Hematopoietic multipotent progenitor cell treated with erythropoietin and hydrocortisone succinate and interleukin-3 and kit ligand, for 17 days (in vitro differentiated cells): Measurements from ENCODE around the gene PCGF5.
A peak's percentile ranks its signal among the peaks of the same experiment; 100 is the strongest.
"Not testable (repeated sequence)": the region's sequence is repeated elsewhere in the genome, so short reads cannot be mapped to it uniquely, and the experiment has no call there.

ENCODE experiments used
- DNase-seq: peaks from one replicate; pipeline ENCODE4 v3.0.0-alpha.2; 2015; ENCODE audit warnings: low spot score

Gene PCGF5

DNA sequence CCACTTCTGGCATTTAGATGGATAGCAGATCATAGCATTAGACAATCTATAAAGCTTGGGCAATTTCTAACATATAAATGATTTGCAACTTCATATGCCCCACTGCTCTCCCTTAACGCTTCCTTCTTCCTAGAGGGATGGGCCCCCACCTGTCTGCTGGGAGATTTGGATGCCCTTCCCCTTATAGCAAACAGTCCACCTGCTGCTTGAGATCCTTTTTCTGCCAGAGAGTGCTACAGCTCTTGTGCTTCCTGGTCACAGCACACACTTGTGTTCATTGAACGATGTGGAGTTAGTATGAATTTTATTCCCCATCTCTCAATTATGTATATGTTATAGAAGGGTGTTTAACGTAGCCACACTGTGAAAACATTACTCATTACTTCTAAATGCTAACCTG lies 10.4 kb upstream of the PCGF5 start:
- DNase-seq: no peak

DNA sequence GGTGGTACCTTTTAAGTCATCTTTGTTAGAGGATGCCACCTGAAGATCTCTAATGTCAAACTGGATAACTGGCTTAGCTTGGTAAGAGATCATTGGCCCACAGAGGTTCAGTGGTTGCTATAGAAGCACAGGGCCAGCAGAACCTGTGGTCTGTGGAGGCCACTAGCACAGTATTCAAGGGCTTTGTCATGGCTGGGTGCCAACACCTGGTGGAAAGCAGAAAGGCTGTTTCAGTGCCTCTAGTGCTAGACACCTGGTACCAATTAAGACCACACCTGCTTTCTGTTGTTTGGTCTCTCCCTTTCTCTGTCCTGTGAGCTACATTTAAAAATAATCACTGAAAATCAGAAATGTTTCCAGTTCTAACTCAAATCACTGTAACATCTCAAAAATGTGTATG lies 10.0 kb upstream of the PCGF5 start:
- no peak for DNase-seq

DNA sequence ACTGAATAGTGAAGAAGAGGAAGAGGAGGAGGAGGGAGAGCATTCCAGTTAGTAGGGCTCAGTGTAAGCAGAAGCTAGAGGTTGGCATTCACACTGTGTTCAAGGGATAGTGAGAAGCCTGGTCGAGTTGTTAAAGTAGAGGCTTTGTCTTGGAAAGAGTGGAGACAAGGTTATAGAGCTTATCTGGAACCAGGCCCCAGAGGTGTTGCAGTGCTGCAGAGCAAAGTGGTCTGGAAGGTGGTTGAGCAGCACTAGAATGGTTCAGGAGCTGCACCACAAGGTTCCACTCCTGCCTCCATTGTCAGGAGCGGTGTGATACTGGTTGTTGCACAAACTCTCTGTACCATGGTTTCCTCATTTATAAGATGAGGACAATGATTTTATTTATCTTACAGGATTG lies 8.8 kb upstream of the PCGF5 start:
- DNase-seq: no peak

DNA sequence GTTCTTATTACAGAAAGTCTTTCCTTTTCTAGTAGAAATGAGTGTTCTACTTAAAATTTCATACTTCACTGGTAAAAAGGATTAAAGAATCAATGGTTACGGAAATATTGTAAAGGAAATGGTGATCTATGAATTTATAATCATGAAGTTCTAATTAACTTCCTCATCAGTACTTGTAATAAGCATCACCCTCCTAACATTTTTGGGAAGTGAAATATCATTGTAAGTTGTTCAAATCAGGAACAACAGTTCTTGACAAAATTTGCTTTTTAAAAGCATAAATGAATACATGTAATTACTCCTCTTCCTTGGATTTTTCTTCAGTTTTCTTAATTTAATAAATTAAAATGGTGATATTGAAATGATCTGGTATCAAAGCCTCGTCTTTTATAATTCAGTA lies 5.6 kb upstream of the PCGF5 start:
- DNase-seq: no peak

DNA sequence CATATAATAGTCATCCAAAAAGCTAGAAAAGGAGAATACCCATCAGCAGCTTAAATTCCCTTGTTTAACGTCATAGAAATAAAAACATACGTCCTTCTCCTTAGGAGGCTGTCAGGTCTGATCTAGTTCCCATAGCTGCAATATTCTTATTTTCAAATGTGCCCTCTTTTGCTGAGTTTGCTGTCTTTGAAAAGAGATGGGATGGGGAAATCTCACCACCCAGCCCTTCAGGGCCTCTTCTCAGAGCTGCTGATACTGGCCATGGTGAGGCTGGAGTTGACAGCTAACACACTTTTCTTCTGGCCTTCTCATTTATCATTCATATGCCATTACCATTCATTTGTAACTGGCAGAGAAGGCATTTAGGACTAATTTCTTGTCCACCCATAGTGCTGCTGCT lies 5.1 kb upstream of the PCGF5 start:
- DNase-seq: no peak

DNA sequence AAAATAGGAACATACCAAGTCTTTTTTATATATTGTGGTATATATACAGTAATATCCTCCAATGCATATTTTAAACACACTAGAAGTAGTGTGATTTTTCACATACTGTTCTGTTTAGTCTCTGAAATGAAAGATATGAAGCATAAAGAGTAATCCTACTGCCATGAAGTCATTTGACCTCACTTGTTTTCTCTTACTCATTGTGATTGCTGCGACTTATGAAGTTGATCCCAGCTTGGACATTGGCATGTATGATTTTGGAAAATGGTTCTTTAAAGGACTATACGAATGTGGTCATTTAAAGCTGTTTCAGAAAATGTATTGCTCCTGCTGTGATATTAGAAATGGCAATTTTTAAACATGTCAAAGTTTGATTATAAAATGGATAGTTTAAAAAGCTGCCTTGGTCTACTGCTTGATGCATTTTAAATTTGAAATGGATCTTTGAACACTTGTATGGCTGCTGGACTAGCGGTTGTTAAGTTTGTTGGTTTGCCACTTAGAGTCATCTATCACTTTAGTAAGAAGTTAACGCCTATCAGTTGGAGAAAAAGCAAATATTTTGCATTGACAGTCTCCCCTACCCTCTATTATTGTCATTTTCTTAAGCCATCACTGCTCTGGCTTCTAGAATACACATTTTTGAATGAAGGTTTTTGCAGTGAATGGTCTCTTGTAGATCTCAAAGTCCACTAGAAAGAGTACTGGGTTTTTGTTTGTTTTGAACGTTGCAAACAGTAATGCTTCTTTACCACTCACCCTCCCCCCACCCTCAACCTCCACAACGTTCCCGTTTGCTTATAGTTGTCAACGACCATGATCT lies 881 bp upstream of the PCGF5 start:
- DNase-seq: peak; percentile 64

DNA sequence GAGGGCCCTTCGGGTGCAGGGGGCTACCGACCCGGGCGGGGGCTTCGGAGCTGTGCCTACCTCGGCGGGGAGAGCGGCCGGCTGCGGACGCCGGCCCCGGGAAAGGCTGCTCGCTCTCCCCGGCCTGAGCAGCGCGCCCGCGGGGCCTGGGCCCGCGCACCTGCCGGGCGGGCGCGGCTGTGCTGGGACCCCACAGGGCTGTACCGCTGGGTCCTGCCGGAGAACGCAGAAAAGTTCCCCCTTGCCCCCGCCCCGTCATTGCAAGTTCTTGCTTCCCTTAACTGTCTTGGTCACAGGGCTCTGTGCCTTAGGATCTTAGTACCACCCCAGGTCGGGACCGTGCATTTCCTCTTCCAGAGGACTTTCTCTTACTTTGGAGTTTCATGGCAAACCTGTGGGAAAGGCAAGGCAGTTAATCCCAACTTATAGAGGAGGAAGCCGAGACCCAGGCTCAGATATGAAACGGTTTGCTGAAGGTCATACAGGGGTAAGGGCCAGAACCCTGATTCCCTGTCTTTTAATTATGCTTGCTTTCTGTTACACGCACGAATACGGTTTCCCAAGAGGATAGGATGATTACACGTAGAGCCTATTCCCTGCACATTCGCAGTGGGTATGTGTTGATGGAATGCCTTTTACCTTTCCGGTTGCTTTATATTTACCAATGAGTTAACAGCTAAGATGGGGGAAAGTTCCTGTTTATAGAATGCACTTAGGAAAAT lies 652 bp downstream of the PCGF5 start:
- peak; percentile 59 for DNase-seq

DNA sequence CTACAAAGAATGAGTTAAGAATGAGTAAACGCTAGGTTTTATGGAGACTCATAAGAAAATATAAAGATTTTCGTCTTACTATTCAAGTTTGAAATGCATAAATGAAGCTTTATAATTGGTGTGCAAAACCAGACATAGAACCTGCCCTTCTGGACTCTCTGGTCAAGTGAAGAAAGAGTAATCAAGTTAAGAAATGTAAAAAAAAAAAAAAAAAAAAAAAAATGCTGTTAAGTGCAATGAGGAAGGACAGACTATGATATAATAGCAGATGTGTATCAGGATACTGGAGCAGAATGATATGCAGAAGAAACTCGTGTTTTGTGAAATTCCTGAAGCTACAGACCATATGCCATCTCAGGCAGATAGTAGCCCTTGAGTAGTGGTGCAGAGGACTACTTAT lies 5.6 kb downstream of the PCGF5 start:
- no peak for DNase-seq

DNA sequence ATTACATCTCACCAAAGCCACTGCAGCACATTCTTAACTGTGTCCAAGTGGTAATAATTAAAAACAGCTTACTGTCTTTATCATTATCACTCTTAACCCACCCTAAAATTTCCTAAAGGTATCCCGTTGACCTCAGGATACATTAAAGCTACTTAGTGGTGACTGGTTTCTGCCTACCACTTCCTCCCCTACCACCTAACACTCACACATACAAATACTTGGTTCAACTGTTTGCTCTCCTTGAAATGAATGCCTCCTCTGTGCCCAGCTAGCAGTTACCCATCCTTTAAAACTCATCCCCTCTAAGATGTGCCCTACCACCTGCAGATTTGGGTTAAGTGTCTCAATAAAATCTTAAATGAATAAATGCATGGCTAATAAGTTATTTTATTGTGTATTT lies 7.1 kb downstream of the PCGF5 start:
- DNase-seq: no peak

DNA sequence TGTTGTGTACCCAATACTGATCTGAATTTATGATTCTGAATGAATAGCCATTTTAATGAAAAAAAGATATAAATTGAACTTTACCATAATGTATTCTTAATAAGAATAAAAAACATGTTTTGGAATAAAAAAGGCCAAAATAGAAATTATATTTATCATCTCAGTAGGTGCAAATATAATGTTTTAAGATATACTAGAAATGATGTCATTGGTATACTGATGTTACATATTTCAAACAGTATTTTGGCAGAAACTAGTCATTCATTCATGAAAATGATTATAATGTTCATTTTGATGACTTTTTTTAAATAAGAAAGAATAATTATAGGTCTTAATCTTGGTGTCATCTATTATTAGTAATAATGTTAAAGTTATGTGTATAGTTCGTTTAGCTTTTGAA lies 9.2 kb downstream of the PCGF5 start:
- no peak for DNase-seq

DNA sequence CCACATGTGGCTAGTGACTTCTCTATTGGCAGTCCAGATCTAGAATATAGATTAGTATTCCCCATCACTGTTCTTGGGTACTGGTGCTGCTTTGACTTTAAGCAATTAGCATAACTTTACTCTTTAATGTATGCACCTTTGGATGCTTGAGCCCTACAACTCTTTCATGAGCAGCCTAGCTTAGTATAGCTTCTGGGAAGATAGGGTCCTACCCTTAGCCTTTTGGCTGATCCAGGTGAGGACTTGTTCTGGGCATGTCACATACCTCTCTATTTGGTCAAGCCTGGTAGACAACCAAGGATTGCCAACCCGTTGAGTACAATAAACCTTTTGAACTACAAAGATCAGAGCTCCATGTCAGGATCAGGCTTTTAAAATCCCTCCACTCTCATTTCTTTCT lies 17.7 kb downstream of the PCGF5 start:
- peak; percentile 10 for DNase-seq

DNA sequence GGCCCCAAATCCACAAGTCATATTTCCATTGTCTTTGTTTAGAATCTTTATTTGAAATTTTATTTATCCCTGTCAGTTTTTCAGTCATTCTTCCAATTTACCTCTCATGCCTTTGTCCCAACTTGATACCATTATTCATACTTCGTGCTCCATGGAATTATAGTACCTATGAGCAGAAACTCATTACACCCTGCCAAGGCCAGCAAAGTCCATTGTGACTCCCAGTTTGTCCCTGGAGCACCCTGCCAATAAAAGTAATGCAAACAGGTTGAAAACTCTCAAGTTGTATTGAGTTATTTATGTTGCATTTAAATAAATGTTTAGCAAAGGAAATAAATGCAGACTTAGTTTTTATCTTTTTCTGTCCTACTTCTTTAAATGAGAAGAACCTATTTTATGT lies 19.3 kb downstream of the PCGF5 start:
- DNase-seq: no peak

DNA sequence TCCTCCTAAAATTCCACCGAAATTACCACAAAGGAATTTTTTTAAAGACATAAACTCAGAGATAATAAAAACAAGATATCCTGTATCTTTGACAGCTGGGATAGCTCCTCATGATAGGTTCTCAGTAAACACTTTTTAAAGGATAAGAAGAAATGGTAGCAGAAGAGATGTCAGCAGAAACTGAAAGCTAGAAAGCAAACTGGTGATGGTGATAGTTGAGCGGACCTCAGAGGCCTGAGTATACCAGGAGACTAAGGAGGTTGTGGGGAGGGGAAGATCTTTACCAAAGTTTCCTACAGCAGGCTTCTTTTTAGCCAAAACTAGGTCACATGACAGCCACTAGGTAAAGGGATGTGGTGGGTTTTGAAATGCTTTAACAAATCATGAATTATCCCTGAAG lies 22.5 kb downstream of the PCGF5 start:
- DNase-seq: no peak

DNA sequence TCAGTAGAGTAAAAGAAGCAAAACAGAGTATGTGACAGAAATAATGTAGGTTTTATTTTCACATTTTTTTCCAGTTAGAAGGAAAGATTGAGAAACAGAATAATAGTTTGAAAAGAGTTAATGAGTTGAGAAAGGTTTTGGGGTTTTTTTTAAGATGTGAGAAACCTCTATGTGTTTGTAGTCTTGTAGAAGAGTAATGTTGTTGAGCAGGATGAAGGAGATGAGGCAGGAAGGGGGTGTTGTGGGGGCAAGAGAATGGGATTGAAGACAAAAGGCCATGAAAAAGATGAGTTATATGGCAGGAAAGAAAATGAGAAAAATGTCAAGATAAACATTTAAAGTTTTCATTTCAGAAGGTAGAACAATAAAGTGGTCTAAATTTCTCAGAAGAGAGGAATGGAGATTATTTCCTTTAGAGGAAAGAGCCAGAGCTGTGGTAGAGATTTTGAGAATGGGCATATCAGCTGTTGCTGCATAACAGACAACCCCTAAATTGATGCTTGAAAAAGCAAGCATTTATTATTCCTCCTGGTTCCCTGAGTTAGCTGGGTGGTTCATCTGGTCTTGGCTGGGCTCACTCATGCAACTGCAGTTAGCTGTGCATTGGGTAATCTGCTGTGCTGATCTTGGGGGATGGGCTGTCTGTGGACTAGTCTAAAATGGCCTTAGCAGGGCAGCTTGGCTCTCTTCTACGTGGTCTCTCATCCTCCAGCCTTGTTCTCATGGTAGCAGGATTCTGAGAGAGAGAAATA lies 27.1 kb downstream of the PCGF5 start:
- peak; percentile 59 for DNase-seq

DNA sequence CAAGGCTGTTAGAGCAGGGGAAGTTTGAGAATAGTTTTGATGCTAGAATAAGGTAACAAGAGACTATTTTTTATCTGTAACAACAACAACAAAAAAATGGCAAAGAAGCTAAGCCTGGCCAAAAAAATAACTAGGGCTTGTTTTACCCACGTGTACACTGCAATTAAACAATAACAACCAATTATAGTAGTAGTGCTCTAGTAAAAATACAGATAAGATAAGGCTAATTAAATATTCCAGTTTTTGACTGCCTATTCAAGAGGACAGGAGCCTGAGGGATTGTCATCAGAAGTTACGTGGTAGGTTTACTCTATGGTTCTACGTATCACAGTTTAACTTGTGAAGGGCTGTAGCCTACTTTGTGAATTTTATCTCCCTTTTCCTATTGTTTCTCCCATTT lies 29.2 kb downstream of the PCGF5 start:
- DNase-seq: no peak

DNA sequence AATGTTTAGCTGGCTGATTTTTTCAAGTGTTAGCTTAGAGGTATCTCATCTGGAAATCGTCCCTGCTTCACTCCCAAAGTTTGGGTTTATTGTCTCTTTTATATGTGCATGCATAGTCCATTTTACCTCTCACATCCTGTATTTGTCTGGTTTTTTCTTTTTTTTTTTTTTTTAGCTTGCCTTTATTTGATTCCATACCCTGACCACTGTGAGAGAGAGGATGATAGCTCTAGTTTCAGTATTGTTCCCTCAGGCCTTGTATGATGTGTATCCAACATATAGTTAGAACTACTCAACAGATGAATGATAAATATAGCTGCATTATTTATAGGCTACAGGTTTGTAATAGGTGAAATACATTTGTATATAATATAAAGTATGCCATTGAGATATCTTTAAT lies 29.9 kb downstream of the PCGF5 start:
- DNase-seq: no peak

DNA sequence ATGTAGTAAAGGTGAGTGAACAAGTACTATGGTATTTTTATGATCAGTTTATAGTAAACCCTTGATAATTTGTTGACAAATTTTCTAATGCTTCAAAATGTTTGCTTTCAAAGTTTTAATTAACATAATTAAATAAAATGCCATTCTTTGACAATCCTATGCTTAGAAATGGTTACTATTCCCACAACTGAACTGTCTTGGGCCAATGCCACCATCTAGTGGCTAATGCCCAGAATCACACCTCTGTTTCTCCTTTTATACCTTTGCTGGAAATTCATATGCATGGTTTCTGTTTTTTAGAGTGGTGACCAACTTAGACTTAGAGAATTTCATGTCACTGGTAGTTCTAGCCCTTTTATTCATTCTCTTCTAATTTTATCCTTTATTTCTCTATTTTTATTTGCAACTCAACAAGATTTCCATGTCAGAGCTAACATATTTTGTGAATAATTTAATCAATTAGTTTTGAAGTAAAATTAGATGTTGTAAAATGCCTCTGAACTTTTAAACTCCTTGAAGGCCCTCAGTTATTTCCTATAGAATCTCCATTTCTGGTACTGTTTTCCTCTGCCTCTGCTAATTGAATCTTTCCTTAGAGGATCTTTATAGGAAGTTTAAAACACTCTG lies 31.1 kb downstream of the PCGF5 start:
- DNase-seq: peak; percentile 86

DNA sequence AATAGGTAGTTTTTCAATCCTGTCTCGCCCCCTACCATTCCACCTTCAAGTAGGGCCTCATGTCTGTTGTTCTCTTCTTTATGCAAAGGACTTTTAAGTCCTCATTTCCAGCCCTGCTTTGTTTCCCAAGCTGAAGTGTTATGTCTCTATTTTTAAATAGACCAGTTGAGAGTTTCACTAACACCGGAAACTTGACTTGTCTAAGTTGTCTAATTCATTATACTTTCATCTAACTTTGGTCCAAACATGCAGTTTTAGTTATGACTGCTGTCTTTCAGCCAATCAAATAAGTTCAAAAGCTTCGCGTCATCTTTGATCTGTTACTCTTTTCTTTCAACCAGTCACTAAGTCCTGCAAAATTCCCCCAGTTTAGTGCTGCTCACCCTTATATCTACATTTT lies 32.8 kb downstream of the PCGF5 start:
- no peak for DNase-seq

DNA sequence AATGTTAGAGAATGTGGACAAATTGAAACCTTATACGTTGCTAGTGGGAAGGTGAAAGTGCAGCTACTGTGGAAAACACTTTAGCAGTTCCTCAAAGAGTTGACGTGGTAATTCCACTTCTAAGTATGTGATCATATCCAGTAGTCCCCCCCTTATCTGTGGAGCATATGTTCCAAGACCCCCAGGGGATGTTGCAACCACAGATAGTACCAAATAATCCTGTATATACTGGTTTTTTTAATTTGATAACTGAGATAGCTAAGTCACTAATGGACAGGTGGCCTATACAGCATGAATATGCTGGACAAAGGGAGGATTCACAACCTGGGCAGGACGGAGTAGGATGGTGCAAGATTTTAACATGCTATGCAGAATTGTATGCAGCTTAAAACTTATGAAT lies 36.8 kb downstream of the PCGF5 start:
- no peak for DNase-seq

DNA sequence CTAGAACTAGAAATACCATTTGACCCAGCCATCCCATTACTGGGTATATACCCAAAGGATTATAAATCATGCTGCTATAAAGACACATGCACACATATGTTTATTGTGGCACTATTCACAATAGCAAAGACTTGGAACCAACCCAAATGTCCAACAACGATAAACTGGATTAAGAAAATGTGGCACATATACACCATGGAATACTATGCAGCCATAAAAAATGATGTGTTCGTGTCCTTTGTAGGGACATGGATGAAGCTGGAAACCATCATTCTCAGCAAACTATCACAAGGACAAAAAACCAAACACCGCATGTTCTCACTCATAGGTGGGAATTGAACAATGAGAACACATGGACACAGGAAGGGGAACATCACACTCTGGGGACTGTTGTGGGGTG lies 40.0 kb downstream of the PCGF5 start:
- DNase-seq: not testable (repeated sequence)

DNA sequence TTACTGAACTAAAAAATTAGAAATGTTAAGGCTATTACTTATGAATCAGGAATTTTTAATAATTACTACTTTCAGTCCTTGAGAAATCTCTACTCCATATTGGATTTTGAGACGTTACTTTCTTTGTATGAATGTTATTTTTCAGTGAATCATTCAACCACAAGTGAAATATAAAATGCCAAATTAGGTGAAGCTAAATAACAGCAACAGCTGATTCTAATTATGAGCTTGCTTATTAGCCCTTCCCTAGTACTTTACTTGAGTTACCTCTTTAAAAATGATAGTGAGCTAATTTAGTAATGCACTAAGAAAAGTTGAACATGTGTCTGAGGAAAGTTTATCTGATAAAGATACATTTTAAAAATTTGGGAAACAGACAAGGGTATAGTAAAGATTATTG lies 51.4 kb downstream of the PCGF5 start:
- no peak for DNase-seq

DNA sequence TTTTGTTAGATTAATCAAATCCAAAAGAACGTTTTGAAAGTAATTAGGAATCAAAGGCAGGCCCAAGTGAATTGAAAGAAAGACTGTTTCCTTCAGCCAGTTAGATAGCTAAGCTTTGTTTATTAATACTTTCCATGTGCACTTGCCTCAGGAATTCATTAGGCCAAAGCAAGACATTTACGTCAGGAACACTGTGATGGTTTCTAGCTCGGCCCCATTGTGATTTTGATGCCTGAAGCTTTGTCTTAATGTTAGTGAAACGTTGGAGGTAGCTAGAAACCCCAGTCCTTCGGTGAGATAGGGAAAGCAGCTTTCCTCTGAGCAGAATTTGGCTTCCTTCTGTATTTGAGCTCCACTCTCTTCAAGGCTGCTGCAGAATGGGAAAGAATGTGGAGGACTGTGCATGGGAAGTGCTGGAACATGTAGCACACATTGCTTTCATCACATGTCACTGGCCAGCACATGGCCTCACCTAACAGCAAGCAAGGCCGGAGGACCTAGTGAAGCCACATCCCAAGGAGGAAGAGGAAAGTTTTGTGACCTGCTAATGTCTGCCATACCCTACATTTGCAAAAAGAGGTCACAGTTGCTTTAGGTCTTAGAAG lies 64.1 kb downstream of the PCGF5 start:
- DNase-seq: no peak
